ENCODE data around the gene DNM3.

The DNM3 gene

DNA sequence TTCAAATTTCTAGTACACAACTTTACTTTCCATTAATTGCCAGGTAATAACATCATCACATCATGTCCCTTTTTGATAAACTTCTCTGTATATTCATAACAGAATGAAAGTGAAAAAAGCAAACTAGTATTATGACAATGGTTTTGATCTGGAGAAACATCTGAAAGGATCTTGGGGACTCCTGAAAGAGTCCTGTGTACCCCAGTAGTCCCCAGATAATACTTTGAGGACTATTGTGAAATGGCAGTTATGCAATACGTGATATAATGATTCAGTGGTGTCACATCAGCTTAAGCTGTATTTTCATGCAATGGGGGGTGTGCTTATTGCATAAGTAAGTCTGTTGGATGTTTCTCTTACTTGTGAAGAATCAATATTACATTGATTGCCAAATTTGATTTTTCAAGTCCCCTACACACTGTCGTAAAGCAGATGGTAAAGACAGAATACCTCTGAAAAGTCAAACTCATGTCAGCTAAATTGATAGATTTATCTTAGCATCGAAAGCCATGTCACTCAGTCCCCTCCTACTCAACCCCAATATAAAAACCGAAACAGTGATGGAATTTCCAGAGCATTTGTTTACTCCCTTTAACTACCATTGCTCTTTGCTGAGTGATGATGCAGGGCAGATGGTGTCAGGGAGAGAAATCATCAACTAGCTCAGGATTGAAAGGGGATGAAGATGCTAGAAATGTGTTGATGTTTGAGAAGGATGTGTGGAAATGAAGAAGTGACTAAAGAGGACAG is 432.5 kb downstream of the DNM3 start:
- TF ChIP-seq FOXA1 (IDR thresholded peaks at IDR 0.05): no peak
- TF ChIP-seq NFRKB (IDR thresholded peaks at IDR 0.05): no peak
- no peak for TF ChIP-seq FOXK2 (IDR thresholded peaks at IDR 0.05)
- TF ChIP-seq SP1 (IDR thresholded peaks at IDR 0.05): no peak
- TF ChIP-seq PKNOX1 (IDR thresholded peaks at IDR 0.05): no peak
- no peak for TF ChIP-seq ELF4 (IDR thresholded peaks at IDR 0.05)
- TF ChIP-seq HDGF (IDR thresholded peaks at IDR 0.05; ENCODE audit: borderline replicate concordance): no peak
- no peak for TF ChIP-seq ARNT (IDR thresholded peaks at IDR 0.05)
- TF ChIP-seq CTBP1 (IDR thresholded peaks at IDR 0.05; ENCODE audit: borderline replicate concordance): no peak
- TF ChIP-seq ZNF384 (IDR thresholded peaks at IDR 0.05): no peak
- no peak for TF ChIP-seq FOXM1 (IDR thresholded peaks at IDR 0.05; ENCODE audit: borderline replicate concordance)
- TF ChIP-seq TARDBP (IDR thresholded peaks at IDR 0.05): no peak
- TF ChIP-seq L3MBTL2 (conservative IDR thresholded peaks at IDR 0.05): no peak
- TF ChIP-seq BHLHE40 (IDR thresholded peaks at IDR 0.05; ENCODE audit: borderline replicate concordance): no peak
- TF ChIP-seq SUZ12 (IDR thresholded peaks at IDR 0.05): no peak
- no peak for TF ChIP-seq LEF1 (IDR thresholded peaks at IDR 0.05; ENCODE audit: borderline replicate concordance)

DNA sequence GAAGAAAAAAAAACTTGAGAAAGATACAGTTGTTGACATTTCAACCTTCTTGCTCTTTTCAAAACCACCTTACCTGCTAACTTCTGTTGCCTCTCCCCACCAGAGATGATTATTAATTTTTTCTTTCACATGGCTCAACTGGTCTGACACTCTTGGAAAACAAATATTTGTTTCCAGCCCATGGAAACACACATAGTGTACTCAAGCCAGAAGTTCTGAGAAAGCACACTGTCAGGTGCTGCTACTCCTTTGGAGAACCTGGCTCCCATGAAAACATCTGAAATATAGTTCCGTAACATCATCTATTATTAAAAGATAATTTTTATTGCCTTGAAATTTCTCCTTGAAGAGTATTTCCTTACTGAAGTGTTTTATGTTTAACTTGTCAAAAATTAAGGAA is 434.2 kb downstream of the DNM3 start:
- no peak for DNase-seq (ENCODE audit: extremely low spot score)
- POLR2A ChIA-PET: no interaction called here

More for the DNA sequence above, 432.5 kb downstream of the DNM3 start:
- DNase-seq (ENCODE audit: extremely low spot score): no peak
- ChIA-PET CTCF (no interaction called here), POLR2A (no interaction called here)

DNA sequence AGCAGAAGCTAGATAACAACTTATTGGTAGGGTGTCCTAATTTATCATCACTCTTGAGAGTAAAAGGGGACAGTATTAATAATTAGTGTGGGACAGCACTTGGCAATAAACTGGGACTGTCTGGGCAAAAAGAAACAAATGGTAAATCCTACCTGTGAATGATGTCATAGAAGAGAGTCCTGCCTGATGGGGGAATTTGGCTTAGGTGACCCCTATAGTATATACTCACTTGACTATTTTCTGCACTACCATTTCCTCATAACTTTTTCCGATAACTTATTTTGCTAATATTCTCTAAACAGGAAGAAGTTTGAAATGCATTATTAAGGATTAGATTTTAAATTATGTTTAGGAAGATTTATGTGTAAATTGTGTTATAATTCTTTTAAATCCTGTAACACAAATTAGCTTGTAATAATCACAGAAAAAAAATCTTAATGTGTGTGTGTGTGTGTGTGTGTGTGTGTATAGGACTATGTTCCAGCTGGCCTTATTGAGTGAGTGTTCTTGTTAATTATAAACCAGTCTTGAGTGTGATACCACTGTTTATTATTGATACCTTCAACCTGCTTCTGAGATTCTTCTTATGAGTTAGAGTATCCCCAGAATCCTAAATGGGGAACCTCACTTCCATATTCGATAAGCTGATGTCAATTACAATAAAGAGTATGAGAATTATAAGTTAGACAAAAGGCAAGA is 435.0 kb downstream of the DNM3 start:
- no peak for TF ChIP-seq TARDBP (IDR thresholded peaks at IDR 0.05)
- TF ChIP-seq FOXK2 (IDR thresholded peaks at IDR 0.05): no peak
- TF ChIP-seq BHLHE40 (IDR thresholded peaks at IDR 0.05; ENCODE audit: borderline replicate concordance): no peak
- TF ChIP-seq LEF1 (IDR thresholded peaks at IDR 0.05; ENCODE audit: borderline replicate concordance): no peak
- no peak for TF ChIP-seq PKNOX1 (IDR thresholded peaks at IDR 0.05)
- no peak for TF ChIP-seq HDGF (IDR thresholded peaks at IDR 0.05; ENCODE audit: borderline replicate concordance)
- TF ChIP-seq L3MBTL2 (conservative IDR thresholded peaks at IDR 0.05): no peak
- no peak for TF ChIP-seq SP1 (IDR thresholded peaks at IDR 0.05)
- no peak for TF ChIP-seq FOXA1 (IDR thresholded peaks at IDR 0.05)
- no peak for TF ChIP-seq FOXM1 (IDR thresholded peaks at IDR 0.05; ENCODE audit: borderline replicate concordance)
- TF ChIP-seq ZNF384 (IDR thresholded peaks at IDR 0.05): no peak
- TF ChIP-seq SUZ12 (IDR thresholded peaks at IDR 0.05): no peak
- no peak for TF ChIP-seq NFRKB (IDR thresholded peaks at IDR 0.05)
- TF ChIP-seq ARNT (IDR thresholded peaks at IDR 0.05): no peak
- TF ChIP-seq CTBP1 (IDR thresholded peaks at IDR 0.05; ENCODE audit: borderline replicate concordance): no peak
- no peak for TF ChIP-seq ELF4 (IDR thresholded peaks at IDR 0.05)
- no peak for DNase-seq (ENCODE audit: extremely low spot score)
- ChIA-PET POLR2A (no interaction called here), CTCF (no interaction called here)

More for the DNA sequence above, 434.2 kb downstream of the DNM3 start:
- TF ChIP-seq FOXA1 (IDR thresholded peaks at IDR 0.05) (no peak), LEF1 (IDR thresholded peaks at IDR 0.05; ENCODE audit: borderline replicate concordance) (no peak), BHLHE40 (IDR thresholded peaks at IDR 0.05; ENCODE audit: borderline replicate concordance) (no peak), PKNOX1 (IDR thresholded peaks at IDR 0.05) (no peak), HDGF (IDR thresholded peaks at IDR 0.05; ENCODE audit: borderline replicate concordance) (no peak), FOXK2 (IDR thresholded peaks at IDR 0.05) (no peak), ZNF384 (IDR thresholded peaks at IDR 0.05) (no peak), SUZ12 (IDR thresholded peaks at IDR 0.05) (no peak), TARDBP (IDR thresholded peaks at IDR 0.05) (no peak), SP1 (IDR thresholded peaks at IDR 0.05) (no peak), FOXM1 (IDR thresholded peaks at IDR 0.05; ENCODE audit: borderline replicate concordance) (no peak), ARNT (IDR thresholded peaks at IDR 0.05) (no peak), L3MBTL2 (conservative IDR thresholded peaks at IDR 0.05) (no peak), NFRKB (IDR thresholded peaks at IDR 0.05) (no peak), CTBP1 (IDR thresholded peaks at IDR 0.05; ENCODE audit: borderline replicate concordance) (no peak)
- CTCF ChIA-PET: no interaction called here

DNA sequence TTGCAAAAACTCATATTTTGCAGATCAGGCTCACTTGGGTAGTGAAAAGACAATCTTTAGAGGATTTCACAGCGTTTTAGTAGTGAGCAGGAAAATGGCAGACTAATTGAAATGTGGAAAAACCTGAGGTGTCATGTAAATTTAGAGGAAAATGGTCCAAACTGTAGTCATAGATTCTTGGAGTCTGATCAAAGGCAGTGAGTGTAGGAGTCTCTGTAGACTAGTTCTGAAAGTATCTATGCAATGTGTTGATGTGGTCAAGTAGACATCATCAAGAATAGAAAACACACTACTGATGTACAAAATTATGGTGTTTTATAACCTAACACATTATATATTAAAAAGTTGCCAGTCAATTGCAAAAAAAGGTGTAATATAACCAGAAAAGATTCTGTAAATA is 436.0 kb downstream of the DNM3 start:
- CTCF ChIA-PET: no interaction called here
- POLR2A ChIA-PET: no interaction called here
- no peak for DNase-seq (ENCODE audit: extremely low spot score)
- TF ChIP-seq BHLHE40 (IDR thresholded peaks at IDR 0.05; ENCODE audit: borderline replicate concordance) (no peak), SUZ12 (IDR thresholded peaks at IDR 0.05) (no peak), CTBP1 (IDR thresholded peaks at IDR 0.05; ENCODE audit: borderline replicate concordance) (no peak), SP1 (IDR thresholded peaks at IDR 0.05) (no peak), PKNOX1 (IDR thresholded peaks at IDR 0.05) (no peak), TARDBP (IDR thresholded peaks at IDR 0.05) (no peak), NFRKB (IDR thresholded peaks at IDR 0.05) (no peak), ELF4 (IDR thresholded peaks at IDR 0.05) (no peak), LEF1 (IDR thresholded peaks at IDR 0.05; ENCODE audit: borderline replicate concordance) (no peak)

DNA sequence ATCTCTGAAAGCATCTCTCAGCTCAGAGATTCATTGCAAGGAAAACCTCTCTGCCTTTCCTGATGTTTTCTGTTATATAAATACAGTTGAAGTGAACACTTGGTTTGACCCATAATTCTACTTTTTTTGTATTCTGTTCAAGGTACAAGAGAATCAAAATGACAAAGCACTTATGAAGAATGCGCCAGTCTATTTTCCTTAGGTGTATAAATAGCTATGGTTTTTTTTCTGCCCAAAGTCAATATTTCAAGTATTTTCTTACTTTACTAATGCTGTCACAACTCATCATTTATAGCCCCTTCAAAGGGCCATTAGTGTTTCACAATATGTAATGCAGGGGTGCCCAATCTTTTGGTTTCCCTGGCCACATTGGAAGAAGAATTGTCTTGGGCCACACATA is 436.7 kb downstream of the DNM3 start:
- DNase-seq (ENCODE audit: extremely low spot score): no peak
- TF ChIP-seq FOXA1 (IDR thresholded peaks at IDR 0.05) (no peak), CTBP1 (IDR thresholded peaks at IDR 0.05; ENCODE audit: borderline replicate concordance) (no peak), ELF4 (IDR thresholded peaks at IDR 0.05) (no peak), ZNF384 (IDR thresholded peaks at IDR 0.05) (no peak), SUZ12 (IDR thresholded peaks at IDR 0.05) (no peak), HDGF (IDR thresholded peaks at IDR 0.05; ENCODE audit: borderline replicate concordance) (no peak), FOXK2 (IDR thresholded peaks at IDR 0.05) (no peak), PKNOX1 (IDR thresholded peaks at IDR 0.05) (no peak), ARNT (IDR thresholded peaks at IDR 0.05) (no peak), TARDBP (IDR thresholded peaks at IDR 0.05) (no peak), SP1 (IDR thresholded peaks at IDR 0.05) (no peak), L3MBTL2 (conservative IDR thresholded peaks at IDR 0.05) (no peak), FOXM1 (IDR thresholded peaks at IDR 0.05; ENCODE audit: borderline replicate concordance) (no peak), LEF1 (IDR thresholded peaks at IDR 0.05; ENCODE audit: borderline replicate concordance) (no peak), BHLHE40 (IDR thresholded peaks at IDR 0.05; ENCODE audit: borderline replicate concordance) (no peak)
- POLR2A ChIA-PET: no interaction called here
- CTCF ChIA-PET: no interaction called here
